Keratinocyte (primary cell): ENCODE measurements around the gene C18orf32. TPM values are rescaled to one million over a fixed set of nuclear protein-coding genes. Genes with fewer than 3 reads are reported as not detected.
A peak's percentile ranks its signal among the peaks of the same experiment; 100 is the strongest.

Source experiments
- DNase-seq: peaks from one replicate; pipeline ENCODE4 v3.0.0-alpha.2; 2011; ENCODE audit warnings: low read depth, missing footprints, low spot score
- FAIRE-seq: peaks from 2 replicates; lab custom pipeline; 2011; peaks lifted over from hg19 to GRCh38; lab: Jason Lieb, UNC
- H2AFZ ChIP-seq: 2 replicates; pipeline ENCODE4 v1.6.0; 2012; ENCODE audit warnings: low read length, control low read depth, inconsistent platforms; ENCODE audit not compliant: control insufficient read depth
- H3K27ac ChIP-seq: 2 replicates; pipeline ENCODE4 v1.5.1; 2011; ENCODE audit warnings: low read length; ENCODE audit not compliant: control insufficient read depth, insufficient read depth
- H3K27me3 ChIP-seq: 3 replicates; pipeline ENCODE4 v1.6.0; 2011; ENCODE audit warnings: low read length; ENCODE audit not compliant: control insufficient read depth, insufficient read depth; ENCODE audit errors: extremely low read depth
- H3K36me3 ChIP-seq, 2 experiments: 2 replicates in 1 of 2; 3 replicates in 1 of 2; pipeline ENCODE4 v1.5.1; 2011; ENCODE audit warnings: low read length in 2 of 2, mild to moderate bottlenecking in 1 of 2; ENCODE audit not compliant: control insufficient read depth in 2 of 2, insufficient read depth in 2 of 2; ENCODE audit errors: extremely low read depth in 1 of 2
- H3K4me1 ChIP-seq: 3 replicates; pipeline ENCODE4 v1.5.1; 2011; ENCODE audit warnings: low read length; ENCODE audit not compliant: control insufficient read depth, insufficient read depth; ENCODE audit errors: extremely low read depth
- H3K4me2 ChIP-seq: 3 replicates; pipeline ENCODE4 v1.6.0; 2011; ENCODE audit warnings: low read depth, low read length; ENCODE audit not compliant: control insufficient read depth, insufficient read depth; ENCODE audit errors: extremely low read depth
- H3K4me3 ChIP-seq, 3 experiments: fragments of 200-600 bp in 1 of 3; sonication (generic) in 1 of 3; 2 replicates in 2 of 3; 3 replicates in 1 of 3; pipeline ENCODE4 v1.5.1; 2011 to 2016; ENCODE audit warnings: low read length in 3 of 3, mild to moderate bottlenecking in 3 of 3, control low read depth in 2 of 3, inconsistent platforms in 1 of 3, low read depth in 1 of 3, mixed read lengths in 1 of 3, mixed run types in 1 of 3, moderate library complexity in 1 of 3; ENCODE audit not compliant: control insufficient read depth in 2 of 3, insufficient read depth in 2 of 3; ENCODE audit errors: extremely low read depth in 1 of 3
- H3K79me2 ChIP-seq: 2 replicates; pipeline ENCODE4 v1.6.0; 2012; ENCODE audit warnings: low read length; ENCODE audit not compliant: control insufficient read depth, insufficient read depth
- H3K9ac ChIP-seq: 3 replicates; pipeline ENCODE4 v1.6.0; 2011; ENCODE audit warnings: low read length; ENCODE audit not compliant: control insufficient read depth, insufficient read depth; ENCODE audit errors: extremely low read depth
- H3K9me1 ChIP-seq: 3 replicates; pipeline ENCODE4 v1.6.0; 2011; ENCODE audit warnings: low read length; ENCODE audit not compliant: control insufficient read depth, insufficient read depth; ENCODE audit errors: extremely low read depth
- H3K9me3 ChIP-seq: 2 replicates; pipeline ENCODE4 v1.5.1; 2012; ENCODE audit warnings: low read depth, low read length; ENCODE audit not compliant: control insufficient read depth
- H4K20me1 ChIP-seq: 3 replicates; pipeline ENCODE4 v1.6.0; 2011; ENCODE audit warnings: low read length; ENCODE audit not compliant: control insufficient read depth, insufficient read depth; ENCODE audit errors: extremely low read depth
- CTCF ChIP-seq, 3 experiments: IDR thresholded peaks in 1 of 3; conservative IDR thresholded peaks in 1 of 3; optimal IDR thresholded peaks in 1 of 3; 2 replicates in 2 of 3; 3 replicates in 1 of 3; pipeline versions ENCODE3 to v1.5.1; 2011; ENCODE audit warnings: low read length in 3 of 3, mild to moderate bottlenecking in 3 of 3, moderate library complexity in 2 of 3, control low read depth in 1 of 3, inconsistent platforms in 1 of 3; ENCODE audit not compliant: insufficient read depth in 2 of 3; ENCODE audit errors: extremely low read depth in 1 of 3
- EZH2 ChIP-seq: IDR thresholded peaks from one replicate; pipeline ENCODE4 v1.6.1; 2012; ENCODE audit warnings: inconsistent platforms, mild to moderate bottlenecking, low read length, moderate library complexity
- dilution Hi-C: fragments of 300-500 bp; cut with MboI; formaldehyde crosslinking; loops from one replicate; pipeline ENCODE4 v1.7.0; 2020; ENCODE audit warnings: low sequenced_read_pairs; ENCODE audit not compliant: extremely low pct_ligation_motif_present
- polyA plus RNA-seq, 5 experiments: library from polyadenylated mRNA; depleted of rRNA in 3 of 5; stranded (reverse) in 3 of 5; stranded (forward) in 1 of 5; unstranded in 1 of 5; fragments of >200 nt; gene quantifications; 1 replicate in 1 of 5; 2 replicates in 3 of 5; 3 replicates in 1 of 5; pipeline versions ENCODE4 v1.2.1 to v1.2.3, GENCODE V29; 2011 to 2012; ENCODE audit warnings: missing spikeins in 2 of 5, low read depth in 1 of 5, low replicate concordance in 1 of 5

The C18orf32 gene
- polyA plus RNA-seq, 1 donor (not counting 4 experiments of a cell fraction or from before 2014, with no cell fraction given): 35.7 TPM

GRCh38 chr18:49461602-49461977 lies 25.4 kb downstream of the C18orf32 start:
- Histone ChIP-seq H2AFZ (no peak overlapping the region), H3K9me3 (no peaks in the 10 kb centered on the region), H3K9me1 (no peaks in the 10 kb centered on the region), H3K27ac (no peak overlapping the region), H3K4me3 (no peak overlapping the region), H3K4me1 (peaks cover 9% of the 10 kb centered on the region), H3K27me3 (no peaks in the 10 kb centered on the region), H3K9ac (no peak overlapping the region), H3K36me3 (no peaks in the 10 kb centered on the region), H3K4me2 (no peak overlapping the region), H3K79me2 (peaks cover 24% of the 10 kb centered on the region), H4K20me1 (no peaks in the 10 kb centered on the region)
- no peak for DNase-seq
- no peak for FAIRE-seq
- TF ChIP-seq CTCF (optimal IDR thresholded peaks at IDR 0.05 in 1 of 3, IDR thresholded peaks at IDR 0.05 in 1 of 3, conservative IDR thresholded peaks at IDR 0.05 in 1 of 3; ENCODE audit: extremely low read depth in 1 of 3, insufficient read depth in 2 of 3, low read length in 3 of 3) (no peak), EZH2 (no peak)
- dilution Hi-C loops: no loop called here

GRCh38 chr18:49460976-49461601 lies 25.9 kb downstream of the C18orf32 start:
- Histone ChIP-seq H2AFZ (peak overlapping the region; percentile 75), H3K9ac (peak overlapping the region; percentile 86), H3K9me3 (no peaks in the 10 kb centered on the region), H3K36me3 (no peaks in the 10 kb centered on the region), H3K27me3 (no peaks in the 10 kb centered on the region), H3K4me1 (peaks cover 9% of the 10 kb centered on the region), H3K79me2 (peaks cover 25% of the 10 kb centered on the region), H3K27ac (peak overlapping the region; percentile 66), H4K20me1 (no peaks in the 10 kb centered on the region), H3K4me2 (peak overlapping the region; percentile 36), H3K9me1 (no peaks in the 10 kb centered on the region), H3K4me3 (peak overlapping the region; percentile 79 to 85 (median 80))
- dilution Hi-C loops: no loop called here
- TF ChIP-seq EZH2 (no peak), CTCF (optimal IDR thresholded peaks at IDR 0.05 in 1 of 3, IDR thresholded peaks at IDR 0.05 in 1 of 3, conservative IDR thresholded peaks at IDR 0.05 in 1 of 3; ENCODE audit: extremely low read depth in 1 of 3, insufficient read depth in 2 of 3, low read length in 3 of 3) (no peak)
- DNase-seq (no peak), FAIRE-seq (no peak)
